Neuronal stem cell (in vitro differentiated cells): ENCODE data around the gene PEG3.

Experiments
- DNase-seq: peaks from one replicate; pipeline ENCODE4 v3.0.0-alpha.2; 2013; ENCODE audit warnings: low spot score
- H2AFZ ChIP-seq: one replicate; pipeline ENCODE4 v1.6.1; 2013; ENCODE audit warnings: mild to moderate bottlenecking, low read length, inconsistent platforms
- H2AK5ac ChIP-seq: 2 replicates; pipeline ENCODE4 v1.6.1; 2013; ENCODE audit warnings: low read depth, mild to moderate bottlenecking, inconsistent platforms, low read length, moderate library complexity, mixed read lengths
- H2BK120ac ChIP-seq: 2 replicates; pipeline ENCODE4 v1.6.1; 2013; ENCODE audit warnings: low read depth, mild to moderate bottlenecking, inconsistent platforms, low read length, moderate library complexity, mixed read lengths
- H2BK12ac ChIP-seq: one replicate; pipeline ENCODE4 v1.6.1; 2013; ENCODE audit warnings: low read length, inconsistent platforms
- H2BK15ac ChIP-seq: 2 replicates; pipeline ENCODE4 v1.6.1; 2013; ENCODE audit warnings: mild to moderate bottlenecking, low read length, inconsistent platforms, mixed read lengths
- H2BK5ac ChIP-seq: one replicate; pipeline ENCODE4 v1.6.1; 2013; ENCODE audit warnings: inconsistent platforms, mild to moderate bottlenecking, low read length, moderate library complexity
- H3K14ac ChIP-seq: one replicate; pipeline ENCODE4 v1.6.1; 2013; ENCODE audit warnings: low read length, inconsistent platforms
- H3K18ac ChIP-seq: 2 replicates; pipeline ENCODE4 v1.6.1; 2013; ENCODE audit warnings: low read length, inconsistent platforms
- H3K23ac ChIP-seq: 2 replicates; pipeline ENCODE4 v1.6.1; 2013; ENCODE audit warnings: low read depth, mild to moderate bottlenecking, mixed read lengths, low read length, inconsistent platforms; ENCODE audit not compliant: poor library complexity
- H3K27ac ChIP-seq: replicated peaks from 3 replicates; pipeline ENCODE4 v1.5.1; 2013; ENCODE audit warnings: low read length, inconsistent platforms
- H3K27me3 ChIP-seq, 3 experiments: 2 replicates each; pipeline ENCODE4 v1.6.1; 2013; ENCODE audit warnings: low read length in 3 of 3, mild to moderate bottlenecking in 2 of 3, inconsistent platforms in 1 of 3, low read depth in 1 of 3, mixed read lengths in 1 of 3, moderate library complexity in 1 of 3; ENCODE audit not compliant: control insufficient read depth in 3 of 3, insufficient read depth in 3 of 3
- H3K36me3 ChIP-seq, 2 donors: replicated peaks in 1 of 2; 2 replicates each; pipeline ENCODE4 v1.6.1; 2013; ENCODE audit warnings: low read length in 2 of 2; ENCODE audit not compliant: control insufficient read depth in 2 of 2, insufficient read depth in 2 of 2
- H3K4ac ChIP-seq: 2 replicates; pipeline ENCODE4 v1.6.1; 2013; ENCODE audit warnings: inconsistent platforms, mild to moderate bottlenecking, low read length, moderate library complexity
- H3K4me1 ChIP-seq, 2 donors: 1 replicate in 1 of 2; 2 replicates in 1 of 2; pipeline ENCODE4 v1.6.1; 2013; ENCODE audit warnings: low read length in 2 of 2, low read depth in 1 of 2; ENCODE audit not compliant: control insufficient read depth in 2 of 2, insufficient read depth in 1 of 2
- H3K4me2 ChIP-seq: one replicate; pipeline ENCODE4 v1.6.1; 2013; ENCODE audit warnings: mild to moderate bottlenecking, low read length, inconsistent platforms; ENCODE audit not compliant: insufficient read depth, poor library complexity, severe bottlenecking
- H3K4me3 ChIP-seq, 2 donors: 2 replicates each; pipeline ENCODE4 v1.5.1; 2013; ENCODE audit warnings: low read length in 2 of 2, mild to moderate bottlenecking in 2 of 2, inconsistent platforms in 1 of 2, moderate library complexity in 1 of 2
- H3K79me1 ChIP-seq: one replicate; pipeline ENCODE4 v1.6.1; 2013; ENCODE audit warnings: low read depth, mild to moderate bottlenecking, inconsistent platforms, low read length, moderate library complexity
- H3K9ac ChIP-seq: one replicate; pipeline ENCODE4 v1.6.1; 2013; ENCODE audit warnings: mild to moderate bottlenecking, low read depth, low read length, inconsistent platforms; ENCODE audit not compliant: poor library complexity
- H3K9me3 ChIP-seq, 2 donors: replicated peaks in 1 of 2; 2 replicates each; pipeline versions ENCODE3 to v1.6.1; 2013; ENCODE audit warnings: low read length in 2 of 2, mild to moderate bottlenecking in 2 of 2, inconsistent platforms in 1 of 2, low read depth in 1 of 2, mixed read lengths in 1 of 2, moderate library complexity in 1 of 2; ENCODE audit not compliant: control insufficient read depth in 2 of 2, insufficient read depth in 1 of 2
- H4K8ac ChIP-seq: one replicate; pipeline ENCODE4 v1.6.1; 2013; ENCODE audit warnings: low read depth, mild to moderate bottlenecking, inconsistent platforms, low read length, moderate library complexity
- H4K91ac ChIP-seq: one replicate; pipeline ENCODE4 v1.6.1; 2013; ENCODE audit warnings: low read length, low read depth, mild to moderate bottlenecking, inconsistent platforms; ENCODE audit not compliant: poor library complexity
- WGBS, 2 donors: extraction: QIAGEN DNeasy Blood & Tissue Kit; methylation state at CpG; one replicate each; pipeline ENCODE4 v1.1.7; 2013; ENCODE audit warnings: missing lambda C conversion rate in 2 of 2, mixed read lengths in 1 of 2; ENCODE audit not compliant: insufficient read length in 2 of 2, insufficient replicate concordance in 1 of 2; ENCODE audit errors: extremely low coverage in 2 of 2; 5-methylcytosine and 5-hydroxymethylcytosine counted together

The PEG3 gene

DNA sequence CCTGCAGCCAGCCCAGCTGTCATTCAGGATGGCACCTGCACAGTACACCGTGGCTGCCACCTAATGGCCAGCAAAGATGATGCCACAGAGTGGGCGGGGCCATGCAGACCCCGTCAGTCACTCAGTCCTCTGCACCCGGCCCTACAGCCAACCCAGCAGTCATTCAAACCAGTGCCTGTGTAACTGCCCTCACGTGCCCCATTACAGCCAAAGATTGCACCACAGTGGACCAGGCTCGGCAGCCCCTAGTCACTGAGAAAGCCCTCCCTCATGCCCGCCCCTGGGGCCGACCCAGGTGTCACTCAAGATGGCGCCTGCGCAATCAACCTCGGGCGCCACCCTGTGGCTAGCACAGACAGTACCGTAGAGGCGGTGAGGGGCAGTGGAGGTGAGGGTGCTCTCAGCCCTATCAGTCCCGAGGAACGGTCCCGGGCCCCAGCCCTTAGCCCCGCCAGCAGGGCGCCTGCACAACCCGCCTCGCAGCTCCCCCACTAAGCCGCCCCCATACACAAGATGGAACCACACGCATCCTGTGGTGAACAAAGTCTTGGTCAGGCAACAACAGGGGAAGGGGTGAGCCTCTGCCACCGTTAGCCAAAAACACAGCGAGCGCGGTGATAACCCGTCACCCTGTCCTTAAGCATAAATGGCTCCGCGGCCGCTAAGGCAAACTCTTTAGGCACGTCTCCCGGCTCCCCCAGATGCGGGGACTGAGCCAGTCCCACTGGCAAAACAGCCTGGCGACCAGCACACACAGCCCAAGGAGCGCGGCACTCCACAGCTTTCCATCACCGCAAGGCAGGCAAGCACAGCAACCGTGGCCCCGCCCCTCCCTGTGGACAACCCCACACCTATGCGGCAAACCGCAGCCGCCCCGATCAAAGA is 2.3 kb downstream of the PEG3 start:
- peak overlapping the region; percentile 77 for H3K18ac ChIP-seq
- no peak overlapping the region for H2BK12ac ChIP-seq
- peak overlapping the region; percentile 87 for H3K4me2 ChIP-seq
- H3K79me1 ChIP-seq: peaks cover 8% of the 10 kb centered on the region
- H2AFZ ChIP-seq: no peak overlapping the region
- peak overlapping the region; percentile 63 for H3K14ac ChIP-seq
- H3K27ac ChIP-seq: peak overlapping the region; percentile 57
- no peak overlapping the region for H2BK120ac ChIP-seq
- peaks cover 0 to 18% of the 10 kb centered on the region in 2 donors for H3K36me3 ChIP-seq
- peak; percentile 75 for DNase-seq
- no peak overlapping the region for H4K91ac ChIP-seq
- H3K4ac ChIP-seq: no peak overlapping the region
- H2BK5ac ChIP-seq: peak overlapping the region; percentile 30
- no peak overlapping the region for H2BK15ac ChIP-seq
- peak overlapping the region in 1 of 2 donors; percentile 90 for H3K4me3 ChIP-seq
- H3K27me3 ChIP-seq: peaks cover 0 to 9% (median 0%) of the 10 kb centered on the region in 3 experiments
- WGBS, 2 donors: no CpG with 5 or more reads among the region's 44 CpGs
- H3K9me3 ChIP-seq: peaks cover 6 to 30% of the 10 kb centered on the region in 2 donors
- H2AK5ac ChIP-seq: no peak overlapping the region
- H3K23ac ChIP-seq: peak overlapping the region; percentile 49
- H4K8ac ChIP-seq: no peak overlapping the region
- H3K9ac ChIP-seq: peak overlapping the region; percentile 83
- H3K4me1 ChIP-seq: no peaks in the 10 kb centered on the region

DNA sequence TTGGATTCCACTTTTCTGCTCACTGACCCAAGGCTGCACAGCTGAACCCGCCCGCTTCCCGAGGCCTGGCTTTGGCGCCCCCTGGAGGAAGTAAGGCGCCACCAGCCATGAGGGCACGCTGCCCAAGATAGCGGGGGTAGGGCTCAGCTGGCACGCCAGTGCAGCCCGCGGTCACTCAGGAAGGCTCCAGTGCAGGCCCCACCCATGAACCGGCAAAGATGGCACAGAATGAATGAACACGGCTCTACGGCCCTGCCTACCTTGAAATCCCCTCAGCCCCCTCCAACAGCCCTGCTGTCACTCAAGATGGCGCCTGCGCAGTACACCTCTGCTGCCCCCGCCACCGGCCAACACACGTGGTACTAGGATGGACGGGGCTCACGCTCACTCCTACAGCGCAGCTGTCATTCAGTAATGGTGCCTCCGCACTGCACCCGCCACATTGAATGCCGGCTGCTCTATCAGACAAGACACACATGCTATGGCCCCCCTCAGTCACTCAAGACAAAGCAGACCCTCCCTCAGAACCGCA is 3.0 kb downstream of the PEG3 start:
- Histone ChIP-seq H3K36me3 (peaks cover 0 to 19% of the 10 kb centered on the region in 2 donors), H2BK120ac (no peak overlapping the region), H4K91ac (no peak overlapping the region), H3K79me1 (peaks cover 9% of the 10 kb centered on the region), H3K9ac (peak overlapping the region; percentile 79), H3K4ac (no peak overlapping the region), H3K27me3 (peaks cover 0 to 11% (median 0%) of the 10 kb centered on the region in 3 experiments), H3K23ac (peak overlapping the region; percentile 49), H3K4me1 (no peaks in the 10 kb centered on the region), H3K4me3 (peak overlapping the region in 1 of 2 donors; percentile 90), H2AK5ac (no peak overlapping the region), H2AFZ (no peak overlapping the region), H3K4me2 (peak overlapping the region; percentile 87), H3K27ac (no peak overlapping the region), H3K14ac (peak overlapping the region; percentile 6), H3K18ac (peak overlapping the region; percentile 82), H3K9me3 (peaks cover 6 to 32% of the 10 kb centered on the region in 2 donors), H2BK15ac (no peak overlapping the region), H2BK5ac (no peak overlapping the region), H2BK12ac (no peak overlapping the region), H4K8ac (no peak overlapping the region)
- no peak for DNase-seq
- no CpG with 5 or more reads among the region's 25 CpGs for WGBS, 2 donors

DNA sequence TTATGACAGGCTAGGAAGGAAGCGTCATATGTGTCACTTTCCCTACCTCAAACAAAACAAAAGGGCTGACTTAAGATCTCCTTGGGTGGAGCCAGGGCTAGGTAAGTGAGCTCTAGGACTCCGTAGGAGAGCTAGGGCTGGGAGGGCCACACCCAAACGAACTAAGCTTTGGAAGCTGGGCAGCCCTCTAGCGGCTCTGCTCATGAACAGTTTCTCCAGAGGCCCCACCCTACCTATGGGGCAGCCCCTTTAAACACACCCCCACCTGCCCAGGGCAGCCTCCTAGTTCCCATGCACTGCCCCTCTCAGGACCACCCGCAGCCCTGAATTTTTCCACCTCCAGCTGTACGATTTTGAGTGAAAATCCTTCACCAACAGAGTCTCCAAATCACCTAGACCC is 3.5 kb downstream of the PEG3 start:
- Histone ChIP-seq H2BK120ac (no peak overlapping the region), H3K9me3 (peaks cover 6 to 32% of the 10 kb centered on the region in 2 donors), H2BK12ac (no peak overlapping the region), H2BK15ac (no peak overlapping the region), H3K4me1 (peaks cover 2 to 4% of the 10 kb centered on the region in 2 donors), H3K36me3 (peaks cover 0 to 21% of the 10 kb centered on the region in 2 donors), H3K9ac (no peak overlapping the region), H4K8ac (no peak overlapping the region), H3K4me3 (no peak overlapping the region), H3K18ac (no peak overlapping the region), H2AFZ (no peak overlapping the region), H3K4ac (no peak overlapping the region), H3K23ac (no peak overlapping the region), H3K79me1 (peaks cover 9% of the 10 kb centered on the region), H2BK5ac (no peak overlapping the region), H2AK5ac (no peak overlapping the region), H3K4me2 (no peak overlapping the region), H3K14ac (no peak overlapping the region), H3K27me3 (peaks cover 0 to 16% (median 2%) of the 10 kb centered on the region in 3 experiments), H3K27ac (no peak overlapping the region), H4K91ac (no peak overlapping the region)
- WGBS, 2 donors: no CpG with 5 or more reads among the region's 6 CpGs
- no peak for DNase-seq

DNA sequence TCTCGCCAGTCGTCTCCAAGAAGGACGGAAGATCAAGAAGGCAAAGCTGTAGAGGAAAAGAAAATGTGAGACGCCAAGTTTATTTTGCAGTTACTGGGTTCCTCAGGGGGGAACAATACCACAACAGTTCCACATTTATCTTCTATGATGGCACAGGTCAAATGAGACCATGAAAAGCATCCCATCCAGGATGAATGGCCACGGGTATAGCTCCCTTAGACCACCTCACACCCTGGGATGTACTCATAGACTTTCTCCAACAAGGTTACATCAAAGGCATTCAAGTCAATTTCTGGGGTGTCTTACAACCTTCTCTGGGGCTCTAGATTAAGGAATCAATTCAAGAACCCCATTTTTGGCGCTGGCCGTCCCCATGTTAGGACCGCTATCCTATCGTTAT is 4.5 kb downstream of the PEG3 start:
- no peak overlapping the region for H2AFZ ChIP-seq
- no peak overlapping the region for H4K91ac ChIP-seq
- H3K9ac ChIP-seq: no peak overlapping the region
- no peak overlapping the region for H3K27ac ChIP-seq
- no peak for DNase-seq
- peaks cover 0 to 17% (median 2%) of the 10 kb centered on the region in 3 experiments for H3K27me3 ChIP-seq
- H3K36me3 ChIP-seq: peaks cover 0 to 21% of the 10 kb centered on the region in 2 donors
- no peak overlapping the region for H2AK5ac ChIP-seq
- no peak overlapping the region for H3K23ac ChIP-seq
- H2BK12ac ChIP-seq: no peak overlapping the region
- WGBS, 2 donors: no CpG with 5 or more reads among the region's 9 CpGs
- no peak overlapping the region for H2BK120ac ChIP-seq
- H3K9me3 ChIP-seq: peaks cover 6 to 34% of the 10 kb centered on the region in 2 donors
- no peak overlapping the region for H4K8ac ChIP-seq
- no peak overlapping the region for H2BK15ac ChIP-seq
- peaks cover 2 to 10% of the 10 kb centered on the region in 2 donors for H3K4me1 ChIP-seq
- H3K14ac ChIP-seq: no peak overlapping the region
- H3K79me1 ChIP-seq: peaks cover 9% of the 10 kb centered on the region
- no peak overlapping the region for H3K4ac ChIP-seq
- no peak overlapping the region for H3K4me2 ChIP-seq
- H3K4me3 ChIP-seq: no peak overlapping the region
- H2BK5ac ChIP-seq: no peak overlapping the region
- H3K18ac ChIP-seq: no peak overlapping the region
